Uterus (tissue), 2 donors: ENCODE data around the gene CFAP70.

Experiments
- POLR2A ChIP-seq, 2 donors: fragments of 450-650 bp; IDR thresholded peaks; one replicate each; pipeline ENCODE4 v1.6.1; 2016; ENCODE audit warnings: antibody characterized with exemption in 2 of 2, mild to moderate bottlenecking in 1 of 2, moderate library complexity in 1 of 2
- TF ChIP-seq, protein P1 (sequence below), 4 experiments: fragments of 200-600 bp in 2 of 4; fragments of 450-650 bp in 2 of 4; sonication (generic) in 2 of 4; IDR thresholded peaks; one replicate each; pipeline ENCODE4 v1.5.1; 2016 to 2019; ENCODE audit warnings: antibody characterized with exemption in 4 of 4, mild to moderate bottlenecking in 2 of 4, moderate library complexity in 1 of 4

- TF ChIP-seq, protein P1, sequence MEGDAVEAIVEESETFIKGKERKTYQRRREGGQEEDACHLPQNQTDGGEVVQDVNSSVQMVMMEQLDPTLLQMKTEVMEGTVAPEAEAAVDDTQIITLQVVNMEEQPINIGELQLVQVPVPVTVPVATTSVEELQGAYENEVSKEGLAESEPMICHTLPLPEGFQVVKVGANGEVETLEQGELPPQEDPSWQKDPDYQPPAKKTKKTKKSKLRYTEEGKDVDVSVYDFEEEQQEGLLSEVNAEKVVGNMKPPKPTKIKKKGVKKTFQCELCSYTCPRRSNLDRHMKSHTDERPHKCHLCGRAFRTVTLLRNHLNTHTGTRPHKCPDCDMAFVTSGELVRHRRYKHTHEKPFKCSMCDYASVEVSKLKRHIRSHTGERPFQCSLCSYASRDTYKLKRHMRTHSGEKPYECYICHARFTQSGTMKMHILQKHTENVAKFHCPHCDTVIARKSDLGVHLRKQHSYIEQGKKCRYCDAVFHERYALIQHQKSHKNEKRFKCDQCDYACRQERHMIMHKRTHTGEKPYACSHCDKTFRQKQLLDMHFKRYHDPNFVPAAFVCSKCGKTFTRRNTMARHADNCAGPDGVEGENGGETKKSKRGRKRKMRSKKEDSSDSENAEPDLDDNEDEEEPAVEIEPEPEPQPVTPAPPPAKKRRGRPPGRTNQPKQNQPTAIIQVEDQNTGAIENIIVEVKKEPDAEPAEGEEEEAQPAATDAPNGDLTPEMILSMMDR (IDR thresholded peaks at IDR 0.05): no peak
- no peak for TF ChIP-seq POLR2A (IDR thresholded peaks at IDR 0.05)
Observed at GRCh38 chr10:73219384-73219783, 139.3 kb downstream of the CFAP70 start.
